NCI-H1092 treated with DMSO at 0.1 percent for 48 hours (cell line): ENCODE results near the gene NKX1-1.
"Not testable (repeated sequence)": the region's sequence is repeated elsewhere in the genome, so short reads cannot be mapped to it uniquely, and the experiment has no call there.

Experiments used
- DNase-seq: peaks from one replicate; lab custom pipeline; 2025; lab: John Stamatoyannopoulos, UW

The NKX1-1 gene

GRCh38 chr4:1373892-1374705, 32.1 kb downstream of the NKX1-1 start:
- no peak for DNase-seq

DNA sequence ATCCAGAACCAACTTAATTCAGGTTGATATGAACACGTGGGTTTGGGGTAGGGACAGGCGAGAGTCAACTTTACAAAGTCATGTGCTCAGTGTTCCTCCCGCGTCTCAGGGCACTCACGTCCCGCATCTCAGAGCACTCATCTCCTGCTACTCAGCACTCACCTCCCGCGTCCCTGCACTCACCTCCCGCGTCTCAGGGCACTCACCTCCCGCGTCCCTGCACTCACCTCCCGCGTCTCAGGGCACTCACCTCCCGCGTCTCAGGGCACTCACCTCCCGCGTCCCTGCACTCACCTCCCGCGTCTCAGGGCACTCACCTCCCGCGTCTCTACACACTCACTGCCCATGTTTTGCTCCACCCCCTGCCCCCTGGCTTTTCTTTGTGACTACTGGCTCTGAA, 33.7 kb downstream of the NKX1-1 start:
- not testable (repeated sequence) for DNase-seq

DNA sequence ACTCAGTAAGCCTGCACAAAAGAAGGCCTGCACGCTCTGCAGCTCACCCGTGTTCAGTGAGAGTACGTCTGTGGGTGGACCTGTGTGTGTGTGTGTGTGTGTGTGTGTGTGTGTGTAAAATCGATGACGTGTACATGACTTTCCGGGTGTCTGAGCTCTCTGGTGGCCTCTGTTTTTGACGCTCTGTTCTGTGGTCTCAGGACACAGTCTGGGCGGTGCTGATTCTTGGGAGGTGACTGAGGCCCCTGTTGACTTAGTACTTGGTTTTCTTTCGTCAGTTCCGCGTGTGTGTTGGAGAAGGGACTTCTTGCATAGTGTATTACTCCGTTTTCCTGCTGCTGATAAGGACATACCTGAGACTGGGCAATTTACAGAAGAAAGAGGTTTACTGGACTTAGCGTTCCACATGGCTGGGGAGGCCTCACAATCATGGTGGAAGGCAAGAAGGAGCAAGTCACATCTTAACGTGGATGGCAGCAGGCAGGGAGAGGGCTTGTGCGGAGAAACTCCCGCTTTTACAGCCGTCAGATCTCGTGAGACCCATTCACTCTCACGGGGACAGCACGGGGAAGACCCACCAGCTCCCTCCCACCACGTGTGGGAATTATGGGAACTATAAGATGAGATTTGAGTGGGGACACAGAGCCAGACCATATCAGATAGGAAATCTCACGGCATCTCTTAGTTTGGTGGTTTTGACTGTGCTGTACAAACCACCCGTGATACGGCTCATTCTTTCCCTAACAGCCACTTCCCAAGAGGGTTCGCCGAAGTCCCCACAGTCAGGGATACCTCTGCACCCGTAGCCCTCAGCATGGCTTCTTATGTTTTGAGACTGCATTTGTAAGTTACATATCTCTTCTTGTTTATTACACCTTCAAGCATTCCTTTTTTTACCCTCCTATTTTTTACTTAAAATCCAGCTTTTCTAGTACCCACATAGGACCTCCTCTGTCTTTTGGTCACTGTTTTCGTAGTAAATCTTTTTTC, 34.8 kb downstream of the NKX1-1 start:
- DNase-seq: no peak

DNA sequence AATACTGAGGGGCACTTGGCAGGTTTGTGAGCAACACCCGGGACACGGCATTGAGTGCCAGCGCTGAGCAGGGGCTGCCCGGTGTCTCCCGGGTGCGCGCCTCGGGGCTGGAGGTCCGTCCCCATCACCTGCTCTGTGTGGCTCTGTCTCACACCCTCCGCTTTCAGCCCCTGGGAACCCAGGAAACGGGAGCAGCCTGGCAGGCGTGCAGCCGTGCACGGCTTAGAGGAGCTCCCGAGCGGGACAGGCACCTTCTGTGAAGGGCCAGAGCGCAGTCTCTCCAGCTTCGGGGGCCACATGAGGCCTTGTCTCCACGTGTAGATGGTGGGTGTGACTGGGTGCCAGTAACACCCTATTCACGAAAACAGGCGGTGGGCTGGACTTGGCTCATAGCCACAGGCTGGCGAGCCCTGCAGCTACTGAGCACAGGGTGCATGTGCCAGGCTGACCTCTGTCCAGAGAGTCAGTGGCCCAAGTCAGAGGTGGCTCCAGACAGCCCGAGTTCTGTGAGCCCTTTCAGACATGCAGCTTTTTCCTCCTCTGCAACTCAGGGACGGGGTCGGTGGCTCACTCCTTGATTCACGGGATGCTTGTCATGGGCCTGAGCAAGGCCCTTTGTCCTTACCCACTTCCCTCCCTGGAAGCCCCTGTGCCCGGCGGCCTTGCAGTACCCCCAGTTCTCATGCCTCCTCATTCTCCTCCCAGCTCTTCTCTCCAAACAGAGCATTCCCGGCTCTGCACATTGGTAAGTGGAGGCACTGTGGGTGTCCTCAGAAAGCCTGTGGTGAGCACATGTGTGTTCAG, 35.7 kb downstream of the NKX1-1 start:
- DNase-seq: no peak

- DNase-seq: no peak
Observed at GRCh38 chr4:1369479-1370079, 36.7 kb downstream of the NKX1-1 start.

DNA sequence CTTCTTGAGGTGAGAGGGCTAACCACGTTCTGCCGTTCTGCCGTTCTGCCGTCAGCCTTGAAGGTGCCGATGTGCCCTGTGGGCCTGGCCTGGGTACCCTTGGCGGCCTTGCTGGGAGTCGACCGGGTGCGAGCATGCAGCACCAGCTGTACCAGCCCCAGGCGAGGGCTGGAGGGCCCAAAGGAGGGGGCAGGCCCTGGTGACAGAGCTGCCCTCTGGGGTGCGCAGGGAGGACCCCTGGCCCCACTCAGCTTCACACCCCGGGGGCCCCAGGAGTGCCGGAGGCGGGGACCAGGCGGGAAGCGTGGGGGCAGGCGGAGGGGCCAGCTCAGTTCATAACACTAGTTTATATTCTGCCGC, 37.2 kb downstream of the NKX1-1 start:
- no peak for DNase-seq

- DNase-seq: no peak
Observed at GRCh38 chr4:1368421-1369090, 37.7 kb downstream of the NKX1-1 start.

- DNase-seq: no peak
Observed at GRCh38 chr4:1367936-1368289, 38.3 kb downstream of the NKX1-1 start.

DNA sequence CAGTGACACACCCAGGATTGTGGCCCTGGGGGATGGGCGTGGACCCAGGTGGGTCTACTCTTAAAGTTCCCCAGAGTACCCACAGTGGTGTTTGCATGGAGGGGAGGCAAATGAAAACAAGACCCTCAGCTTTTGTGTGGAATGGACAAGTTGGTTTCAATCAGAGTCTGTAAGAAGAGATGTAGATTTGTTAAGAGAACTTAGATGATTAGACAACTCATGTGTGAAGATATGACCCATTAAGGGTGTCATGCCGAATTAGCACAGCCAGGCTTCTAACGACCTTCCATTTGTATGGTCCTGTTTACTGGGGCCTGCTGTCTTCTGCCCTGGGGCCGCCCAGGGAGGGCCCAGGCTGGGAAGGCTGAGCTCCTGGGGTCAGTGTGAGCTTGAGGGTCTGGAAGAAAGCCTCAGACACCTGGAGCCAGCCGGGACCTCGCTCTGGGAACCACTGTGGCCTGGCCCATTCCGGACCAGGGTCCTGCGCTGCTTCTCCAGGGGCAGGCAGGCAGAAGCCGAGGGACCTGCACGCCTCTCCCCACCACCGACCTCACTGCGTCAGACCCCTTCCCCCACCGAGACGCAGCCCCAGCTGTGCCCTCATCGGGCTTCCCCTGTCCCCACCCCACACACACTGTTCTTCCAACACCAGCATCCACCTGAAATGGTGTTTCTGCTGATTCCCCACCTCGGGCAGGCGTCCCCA, 38.9 kb downstream of the NKX1-1 start:
- DNase-seq: no peak

GRCh38 chr4:1366371-1367229, 39.6 kb downstream of the NKX1-1 start:
- no peak for DNase-seq

- DNase-seq: peak; percentile 4
Observed at GRCh38 chr4:1365271-1366178, 40.7 kb downstream of the NKX1-1 start.

- no peak for DNase-seq
Observed at GRCh38 chr4:1364748-1365147, 41.5 kb downstream of the NKX1-1 start.

- DNase-seq: no peak
Observed at GRCh38 chr4:1364217-1364616, 42.0 kb downstream of the NKX1-1 start.

GRCh38 chr4:1363513-1363912, 42.7 kb downstream of the NKX1-1 start:
- DNase-seq: no peak

- DNase-seq: no peak
Observed at GRCh38 chr4:1362521-1362920, 43.7 kb downstream of the NKX1-1 start.

- DNase-seq: no peak
Observed at GRCh38 chr4:1362046-1362445, 44.2 kb downstream of the NKX1-1 start.

DNA sequence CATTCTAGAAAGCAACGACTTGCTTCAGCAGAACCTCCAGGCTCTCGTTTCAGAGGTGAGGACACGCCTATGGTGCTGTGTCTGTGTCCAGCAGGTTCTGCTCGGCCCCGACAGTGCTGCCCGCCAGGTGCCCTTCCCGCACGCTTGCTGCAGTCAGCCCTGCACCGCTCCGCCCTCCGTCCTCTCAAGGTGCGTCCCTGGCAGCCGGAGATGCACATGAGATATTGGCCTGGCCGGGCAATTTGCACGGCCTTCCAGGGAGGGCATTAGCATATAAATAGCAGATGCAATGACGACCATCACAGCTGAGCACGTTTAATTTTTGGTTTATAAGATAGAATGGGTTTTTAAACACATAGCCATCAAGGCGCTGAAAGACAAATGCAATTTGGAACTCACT, 44.8 kb downstream of the NKX1-1 start:
- DNase-seq: no peak

- DNase-seq: no peak
Observed at GRCh38 chr4:1360423-1361283, 45.6 kb downstream of the NKX1-1 start.
